GM18499 (cell line): Measurements from ENCODE around the gene SP140L.
A peak's percentile ranks its signal among the peaks of the same experiment; 100 is the strongest.
"Not testable (repeated sequence)": the region's sequence is repeated elsewhere in the genome, so short reads cannot be mapped to it uniquely, and the experiment has no call there.

ENCODE experiments used
- ATAC-seq: cut with Tn5 transposase; IDR thresholded peaks from one replicate; pipeline ENCODE4 v1.9.1; 2021; ENCODE audit warnings: moderate number of reproducible peaks; ENCODE audit not compliant: insufficient read depth, unreplicated experiment

The SP140L gene

DNA sequence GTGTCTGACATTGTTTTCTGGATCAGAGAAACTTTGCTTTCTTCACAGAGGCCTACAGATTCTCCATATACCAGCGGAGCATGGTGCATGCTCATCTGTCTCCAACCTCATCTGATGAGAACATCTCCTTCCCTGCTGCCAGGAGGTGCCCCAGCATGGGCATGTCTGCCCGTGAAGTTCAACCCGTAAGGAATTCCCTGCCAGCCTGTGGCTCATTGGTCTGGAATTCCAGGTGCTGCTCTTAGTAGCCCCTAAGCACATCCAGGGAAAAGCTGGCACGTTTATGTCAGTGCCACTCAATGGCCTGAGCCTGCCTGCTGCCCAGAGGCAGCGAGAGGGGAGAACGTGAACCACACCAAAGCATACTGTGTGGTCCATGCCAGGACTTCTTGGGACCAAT, 87.3 kb downstream of the SP140L start:
- no peak for ATAC-seq

- peak; percentile 53 for ATAC-seq
These were observed 89.2 kb downstream of the SP140L start, which contains the start of gene SP100 for GRCh38 chr2:230416061-230416721. Gene SP100 (plus strand): TSS chr2:230416201. CDS start chr2:230416297, 96 bp downstream.

DNA sequence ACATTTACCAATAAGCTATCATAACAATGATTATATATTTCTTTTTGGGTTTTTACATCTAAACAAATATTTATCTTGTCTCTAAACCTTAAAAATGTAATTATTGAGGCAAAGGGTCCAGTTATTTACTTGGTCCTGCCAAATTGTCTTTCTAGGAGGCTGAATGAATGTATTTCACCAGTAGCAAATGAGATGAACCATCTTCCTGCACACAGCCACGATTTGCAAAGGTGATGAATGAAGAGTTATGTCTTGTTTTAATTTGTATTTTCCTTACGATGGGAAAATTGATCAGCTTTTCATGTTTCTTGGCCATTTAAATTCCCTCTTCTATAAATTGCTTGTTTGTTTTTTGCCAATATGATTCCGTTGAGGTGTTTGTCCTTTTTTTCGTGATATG, 90.4 kb downstream of the SP140L start:
- ATAC-seq, result no peak

DNA sequence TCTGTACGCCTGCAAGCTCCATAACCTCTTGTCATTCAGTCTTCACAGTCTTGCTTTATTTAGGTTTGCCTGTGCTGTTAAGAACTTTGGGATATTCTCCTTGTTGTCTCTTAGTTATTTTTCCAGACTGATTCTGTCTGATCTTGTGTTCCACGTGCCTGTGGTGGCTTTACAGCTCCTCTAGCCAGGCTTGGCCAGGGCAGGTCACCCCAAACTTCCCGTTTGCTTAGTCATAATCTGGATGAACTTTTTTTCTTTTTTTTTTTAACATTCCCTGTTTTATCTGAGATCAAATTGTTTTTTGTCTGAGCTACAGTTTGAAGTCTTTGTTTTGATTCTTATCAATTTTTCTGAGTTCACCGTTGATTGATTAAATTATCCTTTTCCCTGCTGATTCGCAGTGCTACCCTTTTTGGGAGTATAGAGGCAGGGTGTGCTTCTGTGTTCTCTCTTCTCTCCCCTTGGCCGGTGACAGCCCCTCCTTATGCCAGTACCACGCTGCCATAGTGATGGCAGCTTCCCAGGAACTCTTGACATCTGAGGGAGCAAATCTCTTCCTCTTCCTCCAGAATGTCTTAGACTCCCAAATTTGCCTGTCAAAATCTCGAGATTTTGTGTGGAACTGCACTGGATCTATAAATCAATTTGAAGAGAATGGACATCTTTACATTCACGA, 91.5 kb downstream of the SP140L start:
- ATAC-seq, result no peak

DNA sequence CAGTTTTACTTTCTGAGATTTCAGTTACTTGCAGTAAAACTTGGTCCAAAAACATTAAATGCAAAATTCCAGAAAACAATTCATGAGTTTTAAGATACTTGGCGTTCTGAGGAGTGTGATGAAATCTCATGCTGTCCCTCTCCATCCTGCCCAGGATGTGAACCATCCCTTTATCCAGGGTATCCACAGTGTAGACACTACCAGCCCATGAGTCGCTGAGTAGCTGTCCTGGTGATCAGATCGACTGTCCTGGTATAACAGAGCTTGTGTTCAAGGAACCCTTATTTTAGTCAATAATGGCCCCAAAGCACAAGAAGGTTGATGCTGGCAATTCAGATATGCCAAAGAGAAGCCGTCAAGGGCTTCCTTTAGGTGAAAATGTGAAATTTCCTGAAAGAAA, 92.2 kb downstream of the SP140L start:
- ATAC-seq, result no peak

GRCh38 chr2:230422149-230422548, 95.2 kb downstream of the SP140L start:
- no peak for ATAC-seq

- no peak for ATAC-seq
These were observed 97.0 kb downstream of the SP140L start for GRCh38 chr2:230423851-230424458.

- ATAC-seq, result no peak
These were observed 98.4 kb downstream of the SP140L start for GRCh38 chr2:230425377-230425776.

DNA sequence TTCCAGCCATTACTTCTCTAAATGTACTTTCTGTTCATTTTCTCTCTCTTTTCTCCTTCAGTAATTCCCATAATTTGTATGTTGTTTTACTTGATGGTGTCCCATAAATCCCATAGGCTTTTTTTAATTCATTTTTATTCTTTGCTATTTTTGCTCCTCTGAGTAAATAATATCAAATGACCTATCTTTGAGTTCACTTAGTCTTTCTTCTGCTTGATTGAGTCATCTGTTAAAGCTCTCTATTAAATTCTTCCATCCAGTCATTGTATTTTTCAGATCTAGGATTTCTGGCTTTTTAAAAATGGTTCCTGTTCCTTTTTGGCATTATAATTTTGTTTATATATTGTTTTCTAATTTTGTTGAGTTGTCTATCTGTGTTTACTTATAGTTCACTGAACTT, 102.5 kb downstream of the SP140L start:
- ATAC-seq, result no peak

DNA sequence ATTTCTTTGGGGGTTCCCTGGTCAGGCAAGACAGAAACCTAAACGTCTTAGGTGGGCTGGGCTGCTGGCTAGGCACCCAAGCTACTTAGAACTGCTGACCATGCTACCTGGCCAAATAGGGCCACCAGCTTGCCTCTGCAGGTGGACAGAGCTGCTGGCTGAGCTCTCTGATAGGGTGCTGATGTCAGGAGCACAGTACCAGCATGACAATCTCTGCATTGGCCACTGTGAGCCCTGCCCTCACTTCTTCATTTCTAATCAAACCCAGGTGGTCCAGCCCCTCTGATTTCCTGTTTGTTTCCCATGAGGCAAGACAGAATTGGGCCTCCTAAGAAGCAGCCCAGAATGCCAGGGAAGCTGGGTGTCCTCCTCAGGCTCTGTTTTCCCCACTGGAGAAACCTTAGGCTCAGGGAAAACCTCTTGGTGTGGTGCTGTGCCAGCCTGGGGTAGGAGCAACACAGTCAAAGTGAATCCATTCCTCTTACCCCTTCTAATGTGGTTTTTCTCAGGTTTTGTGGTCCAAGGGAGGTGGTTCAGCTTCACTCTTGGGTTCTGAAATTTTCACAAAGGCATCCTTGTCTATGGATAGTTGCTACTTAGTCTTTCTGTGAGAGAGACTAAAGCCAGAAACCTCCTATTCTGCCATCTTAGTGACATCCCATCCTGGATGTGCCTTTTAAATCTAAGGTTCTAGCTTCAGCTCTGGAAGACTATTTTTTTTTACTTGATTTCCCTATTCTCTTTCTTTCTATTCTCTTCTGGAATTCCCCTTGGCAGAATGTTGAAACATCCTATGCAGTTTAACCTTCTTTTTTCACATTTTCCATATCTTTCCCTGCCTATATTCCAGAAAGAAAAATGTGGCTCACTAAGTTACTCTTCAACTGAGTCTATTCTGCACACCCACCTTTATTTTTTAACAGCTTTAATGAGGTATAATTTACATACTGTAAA, 104.2 kb downstream of the SP140L start:
- no peak for ATAC-seq

- no peak for ATAC-seq
These were observed 107.8 kb downstream of the SP140L start for GRCh38 chr2:230434677-230435324.

GRCh38 chr2:230435431-230435830, 108.4 kb downstream of the SP140L start:
- no peak for ATAC-seq

DNA sequence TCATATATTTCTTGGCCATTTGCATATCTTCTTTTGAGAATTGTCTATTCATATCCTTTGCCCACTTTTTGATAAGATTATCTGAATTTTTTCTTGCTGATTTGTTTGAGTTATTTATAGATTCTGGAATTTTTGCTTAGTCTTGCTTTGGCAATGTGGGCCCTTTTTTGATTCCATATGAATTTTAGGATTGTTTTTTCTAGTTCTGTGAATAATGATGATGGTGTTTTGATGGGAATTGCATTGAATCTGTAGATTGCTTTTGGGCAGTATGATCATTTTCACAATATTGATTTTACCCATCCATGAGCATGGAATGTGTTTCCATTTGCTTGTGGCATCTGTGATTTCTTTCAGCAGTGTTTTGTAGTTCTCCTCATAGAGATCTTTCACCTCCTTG, 112.1 kb downstream of the SP140L start:
- not testable (repeated sequence) for ATAC-seq

GRCh38 chr2:230439590-230439989, 112.6 kb downstream of the SP140L start:
- peak; percentile 42 for ATAC-seq

- no peak for ATAC-seq
These were observed 114.4 kb downstream of the SP140L start for GRCh38 chr2:230441227-230441897.

GRCh38 chr2:230443541-230443940, 116.5 kb downstream of the SP140L start:
- no peak for ATAC-seq

DNA sequence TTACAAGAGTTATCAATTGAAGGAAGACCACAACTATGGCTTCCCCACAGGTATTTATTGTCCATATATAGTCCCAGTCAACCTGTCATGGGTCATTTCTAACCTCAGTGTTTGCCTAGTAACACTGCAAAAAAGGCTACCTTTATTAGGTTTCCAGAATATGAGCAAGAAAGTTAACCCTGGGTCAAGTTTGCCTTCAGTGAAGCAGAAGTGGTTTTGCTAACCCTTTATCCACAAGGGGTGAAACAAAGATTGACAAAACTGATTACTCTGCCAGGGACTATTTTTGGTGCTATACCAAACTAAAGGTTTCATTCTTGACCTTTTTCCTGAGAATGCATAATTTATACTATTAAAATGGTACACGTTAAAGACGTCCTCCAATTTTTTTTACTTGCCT, 117.8 kb downstream of the SP140L start:
- ATAC-seq, result no peak

DNA sequence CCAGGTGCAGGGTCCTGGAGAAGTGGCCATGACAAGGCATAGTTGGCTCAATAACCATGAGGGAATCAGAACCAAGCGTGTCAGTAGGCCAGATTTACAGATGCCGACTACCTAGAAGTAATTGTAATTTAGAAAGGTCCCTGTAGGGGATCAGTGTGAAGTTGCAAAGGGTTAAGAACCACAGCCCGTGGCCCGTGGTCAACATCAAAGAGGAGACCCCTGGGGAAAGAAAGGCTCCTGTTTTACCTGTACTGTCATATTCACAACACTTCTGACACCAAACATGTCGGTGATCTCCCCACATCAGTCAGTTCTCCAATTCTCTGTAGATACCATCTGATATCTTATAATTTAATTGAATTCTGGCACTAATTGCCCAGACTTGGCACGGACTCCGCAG, 120.0 kb downstream of the SP140L start:
- ATAC-seq, result no peak
